Suppressor macrophage treated with lipopolysaccharide for 4 hours (primary cell): ENCODE measurements around the gene RAP1GAP2.
A peak's percentile ranks its signal among the peaks of the same experiment; 100 is the strongest.

Experiments used
- DNase-seq: peaks from one replicate; pipeline ENCODE4 v3.0.0-alpha.2; 2020

The RAP1GAP2 gene

DNA sequence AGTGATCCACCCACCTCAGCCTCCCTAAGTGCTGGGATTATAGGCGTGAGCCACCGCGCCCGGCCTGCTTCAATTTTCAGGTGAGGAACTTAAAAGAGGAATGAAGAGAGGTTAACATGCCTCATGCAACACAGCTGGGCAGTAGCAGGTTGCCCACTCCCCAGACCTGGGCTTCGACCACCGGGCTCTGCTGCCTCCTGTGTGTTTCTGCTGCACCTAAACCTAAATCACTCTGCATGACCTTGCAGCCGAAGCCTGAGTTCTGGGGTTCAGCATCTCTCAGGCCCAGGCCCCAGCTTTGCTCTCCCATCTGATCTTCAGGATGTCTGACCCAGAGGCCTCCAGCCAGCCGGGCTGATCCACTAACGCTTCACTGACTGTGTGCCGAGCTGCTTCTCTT is 154.6 kb downstream of the RAP1GAP2 start:
- DNase-seq = no peak

DNA sequence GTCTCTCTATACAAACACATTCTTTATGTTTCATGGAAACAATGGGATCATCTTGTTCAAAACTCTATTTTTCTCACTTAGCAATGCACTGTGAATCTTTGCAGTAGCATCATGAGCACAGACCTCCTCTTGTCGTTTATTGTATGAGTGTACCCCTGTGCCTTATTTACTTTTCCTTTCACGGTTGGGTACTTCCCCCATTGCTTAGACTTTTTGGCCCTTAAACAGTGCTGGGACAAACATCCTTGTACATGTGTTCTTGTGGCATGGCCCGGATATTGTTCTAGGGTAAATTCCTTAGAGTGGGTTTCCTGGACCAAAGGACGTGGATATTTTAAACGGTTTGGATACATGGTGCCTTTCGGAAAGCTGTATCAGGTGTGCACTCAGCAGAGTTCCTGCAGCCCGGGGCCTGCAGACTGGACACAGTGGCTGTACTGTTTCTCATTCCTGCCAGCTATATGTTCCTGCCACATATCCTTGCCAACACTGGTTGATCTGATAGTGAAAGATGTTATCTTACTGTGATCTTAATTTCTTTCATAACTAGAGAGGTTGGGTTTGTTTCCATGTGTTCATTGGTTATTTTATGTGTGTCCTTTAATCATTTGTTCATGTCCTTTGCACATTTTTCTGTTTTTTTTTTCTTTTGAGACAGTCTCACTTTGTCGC is 156.1 kb downstream of the RAP1GAP2 start:
- no peak for DNase-seq

DNA sequence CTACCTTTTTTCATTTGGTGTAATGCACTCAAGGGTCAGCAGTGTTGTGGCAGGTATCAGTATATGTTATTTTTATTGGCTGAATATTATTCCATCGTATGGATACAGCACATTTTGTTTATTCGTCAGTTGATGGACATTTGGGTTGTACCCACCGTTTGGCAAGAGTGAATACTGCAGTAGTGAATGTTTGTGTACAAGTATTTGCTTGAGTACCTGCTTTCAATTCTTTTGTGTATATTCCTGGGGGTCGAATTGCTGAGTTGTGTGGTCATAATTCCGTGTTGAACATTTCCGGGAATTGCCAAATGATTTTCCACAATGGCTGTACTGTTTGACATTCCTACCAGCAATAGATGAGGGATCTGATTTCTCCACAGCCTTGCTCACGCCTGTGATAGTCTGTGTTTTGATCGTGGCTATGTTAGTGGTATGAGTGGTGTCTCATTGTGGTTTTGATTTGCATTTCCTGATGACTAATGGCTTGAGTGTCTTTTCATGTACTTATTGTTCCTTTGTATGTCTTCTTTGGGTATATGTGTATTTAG is 158.7 kb downstream of the RAP1GAP2 start:
- peak; percentile 77 for DNase-seq

DNA sequence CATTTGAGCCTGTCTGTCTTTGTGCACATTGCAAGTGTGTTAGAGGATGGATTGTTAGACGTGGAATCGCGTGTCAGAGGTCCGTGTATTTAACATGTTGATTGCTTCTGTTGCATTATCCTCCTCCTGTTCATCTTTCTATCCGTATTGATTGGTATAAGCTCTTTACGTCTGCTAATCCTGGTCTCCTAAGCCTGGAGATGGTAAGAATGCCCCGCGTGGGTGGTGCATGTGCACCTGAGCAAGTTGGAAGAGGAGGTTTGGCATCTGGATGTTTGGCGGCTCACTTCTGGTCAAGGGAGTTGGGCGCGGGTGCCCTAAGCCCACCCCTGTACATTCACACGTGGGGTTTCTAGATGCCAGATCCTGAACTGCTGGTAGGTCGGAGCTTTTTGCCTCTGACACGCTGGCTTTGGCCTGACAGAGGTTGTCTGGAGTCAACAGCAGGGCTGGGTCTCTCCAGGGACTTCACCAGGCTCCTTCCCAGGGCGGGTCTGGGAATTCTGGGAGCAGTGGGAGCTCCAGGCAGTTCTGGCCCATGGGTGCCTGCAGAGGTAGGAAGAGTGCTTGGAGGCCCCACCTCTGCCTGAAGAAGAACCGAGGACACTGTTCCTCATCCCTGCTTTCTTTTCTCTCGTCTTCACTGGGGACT is 159.8 kb downstream of the RAP1GAP2 start:
- DNase-seq = no peak

DNA sequence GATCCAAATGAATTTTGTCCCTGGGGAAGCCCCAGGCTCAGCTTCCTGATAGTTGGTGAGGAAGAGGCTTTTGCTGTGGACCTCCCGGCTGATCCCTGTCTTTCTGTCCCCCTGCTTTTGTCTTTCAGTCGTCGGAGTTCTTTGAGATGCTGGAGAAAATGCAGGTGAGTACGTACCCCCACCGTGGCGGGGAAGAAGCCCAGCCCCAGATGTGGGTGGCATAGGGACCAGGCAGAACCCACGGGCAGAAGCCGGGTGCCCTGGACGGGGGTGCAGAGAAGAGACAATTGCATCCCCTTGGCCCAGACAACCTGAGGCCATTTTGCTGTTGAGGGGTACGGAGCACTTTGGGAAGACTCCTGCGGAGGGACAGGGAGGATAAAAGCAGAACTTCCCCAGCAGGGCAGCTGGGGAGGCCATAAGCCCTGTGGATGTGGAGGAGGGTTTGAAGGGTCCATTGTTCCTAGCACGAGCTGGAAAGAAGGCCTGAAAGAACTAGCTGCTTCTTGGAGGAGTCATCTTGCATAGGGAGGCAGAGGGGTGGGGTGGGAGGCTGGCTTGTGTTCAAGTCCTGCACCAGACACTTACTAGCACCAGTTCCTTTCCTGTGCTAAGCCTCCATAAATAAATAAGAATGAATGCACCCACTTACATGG is 161.5 kb downstream of the RAP1GAP2 start:
- DNase-seq = no peak

DNA sequence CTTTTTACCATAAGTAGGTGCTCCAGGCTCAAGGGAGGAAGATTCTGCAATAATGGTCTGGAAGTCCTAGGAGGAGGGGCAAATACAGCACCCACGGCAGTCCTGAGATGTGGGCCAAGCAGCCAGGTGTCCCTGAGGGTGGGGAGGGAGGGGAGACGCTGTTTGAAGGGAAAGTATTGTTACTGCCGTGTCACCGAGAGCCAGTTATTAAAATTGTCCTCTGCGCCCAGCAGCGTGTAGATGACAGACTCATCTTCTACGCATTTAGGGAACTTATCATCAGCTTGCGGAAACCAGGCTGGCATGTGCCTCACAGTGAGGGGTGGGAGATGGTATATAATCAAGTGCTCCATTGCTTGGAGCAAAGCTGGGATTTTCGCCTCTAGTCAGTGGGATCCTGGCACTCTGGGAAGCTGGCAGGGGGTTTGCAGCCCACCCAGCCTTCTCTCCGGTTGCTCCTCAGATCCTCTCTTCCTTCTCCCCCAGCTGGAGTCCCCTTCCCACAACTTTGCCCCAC is 162.5 kb downstream of the RAP1GAP2 start:
- no peak for DNase-seq

DNA sequence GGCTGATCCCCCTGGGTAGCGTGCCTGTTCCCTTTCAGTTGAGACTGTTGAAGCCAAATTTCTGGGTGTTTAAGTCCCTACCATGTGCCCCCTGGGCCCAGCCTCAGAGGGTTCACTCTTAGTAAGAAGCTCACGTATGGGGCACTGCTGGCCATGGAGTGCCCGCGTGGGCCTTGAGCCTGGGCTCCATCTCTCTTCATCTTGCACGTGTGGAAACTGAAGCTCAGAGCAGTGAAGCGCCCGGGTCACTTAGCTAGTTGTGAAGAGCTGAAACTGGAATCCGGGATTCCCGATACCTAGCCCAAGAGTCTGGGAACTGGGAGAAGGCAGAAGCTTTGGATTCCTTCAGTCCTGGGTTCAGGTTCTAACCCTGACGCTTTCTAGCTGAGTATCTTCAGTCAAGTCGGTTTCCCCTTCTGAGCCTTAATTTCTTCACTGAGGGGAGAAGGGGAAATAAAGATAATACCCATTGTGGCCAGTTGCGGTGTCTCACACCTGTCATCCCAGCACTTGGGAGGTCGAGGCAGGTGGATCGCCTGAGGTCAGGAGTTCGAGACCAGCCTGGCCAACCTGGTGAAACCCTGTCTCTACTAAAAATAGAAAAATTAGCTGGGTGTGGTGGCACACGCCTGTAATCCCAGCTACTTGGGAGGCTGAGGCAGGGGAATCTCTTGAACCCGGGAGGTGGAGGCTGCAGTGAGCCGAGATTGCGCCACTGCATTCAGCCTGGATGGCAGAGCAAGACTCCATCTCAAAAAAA is 163.3 kb downstream of the RAP1GAP2 start:
- no peak for DNase-seq

DNA sequence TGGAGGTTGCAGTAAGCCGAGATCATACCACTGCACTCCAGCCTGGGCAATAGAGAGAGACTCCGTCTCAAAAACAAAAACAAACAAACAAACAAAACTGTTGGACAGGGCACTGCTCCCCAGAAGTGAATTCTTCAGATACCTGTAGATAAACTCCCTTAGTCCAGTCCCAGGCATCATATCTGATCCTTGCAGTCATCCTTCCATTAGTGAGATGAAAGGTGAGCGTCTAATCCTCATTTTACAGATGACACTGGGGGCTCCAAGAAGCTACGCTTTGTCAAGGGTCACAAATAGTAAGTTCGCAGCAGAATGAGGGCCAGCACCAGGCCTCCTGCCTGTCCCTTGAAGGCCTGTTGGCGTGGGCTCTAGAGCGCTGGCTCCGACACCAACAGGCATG is 165.2 kb downstream of the RAP1GAP2 start:
- DNase-seq = no peak

DNA sequence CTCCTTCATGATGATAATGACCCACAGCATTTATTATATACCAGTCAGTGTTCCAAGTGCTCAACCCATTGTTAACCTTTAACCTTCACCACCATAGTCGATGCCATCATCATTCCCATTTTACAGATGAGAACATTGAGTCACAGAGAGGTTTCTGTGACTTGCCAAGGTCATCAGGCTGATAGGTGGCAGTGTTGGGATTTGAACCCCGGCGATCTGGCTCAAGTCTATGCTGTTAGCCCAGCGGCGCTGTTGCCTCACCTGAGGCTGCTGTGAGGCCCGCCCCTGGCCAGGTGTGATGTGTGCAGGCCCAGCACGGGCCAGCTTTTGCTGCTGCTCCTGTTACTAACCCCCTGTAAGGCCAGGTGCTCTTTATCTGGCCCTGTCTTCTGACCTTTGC is 166.0 kb downstream of the RAP1GAP2 start:
- DNase-seq = no peak

DNA sequence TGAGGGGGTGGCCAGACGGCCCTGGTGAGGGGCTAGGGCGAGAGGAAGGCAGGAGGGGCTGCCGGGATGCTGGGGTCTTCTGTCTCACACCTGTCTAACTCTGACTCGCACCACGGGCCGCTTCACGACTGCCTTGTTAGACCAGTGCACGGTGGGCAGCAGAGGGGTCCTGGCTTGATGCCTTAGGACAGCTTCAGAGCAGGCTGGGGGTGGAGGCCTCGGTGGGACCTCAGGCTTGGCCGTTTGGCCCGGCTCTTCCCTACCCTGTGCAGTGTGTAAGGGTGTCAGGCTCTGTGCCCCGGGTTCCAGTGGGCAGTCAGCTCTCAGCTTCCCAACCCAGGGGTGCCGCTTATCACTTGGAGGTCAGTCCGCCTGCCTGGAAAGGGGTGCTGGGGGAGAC is 166.5 kb downstream of the RAP1GAP2 start:
- DNase-seq = no peak

DNA sequence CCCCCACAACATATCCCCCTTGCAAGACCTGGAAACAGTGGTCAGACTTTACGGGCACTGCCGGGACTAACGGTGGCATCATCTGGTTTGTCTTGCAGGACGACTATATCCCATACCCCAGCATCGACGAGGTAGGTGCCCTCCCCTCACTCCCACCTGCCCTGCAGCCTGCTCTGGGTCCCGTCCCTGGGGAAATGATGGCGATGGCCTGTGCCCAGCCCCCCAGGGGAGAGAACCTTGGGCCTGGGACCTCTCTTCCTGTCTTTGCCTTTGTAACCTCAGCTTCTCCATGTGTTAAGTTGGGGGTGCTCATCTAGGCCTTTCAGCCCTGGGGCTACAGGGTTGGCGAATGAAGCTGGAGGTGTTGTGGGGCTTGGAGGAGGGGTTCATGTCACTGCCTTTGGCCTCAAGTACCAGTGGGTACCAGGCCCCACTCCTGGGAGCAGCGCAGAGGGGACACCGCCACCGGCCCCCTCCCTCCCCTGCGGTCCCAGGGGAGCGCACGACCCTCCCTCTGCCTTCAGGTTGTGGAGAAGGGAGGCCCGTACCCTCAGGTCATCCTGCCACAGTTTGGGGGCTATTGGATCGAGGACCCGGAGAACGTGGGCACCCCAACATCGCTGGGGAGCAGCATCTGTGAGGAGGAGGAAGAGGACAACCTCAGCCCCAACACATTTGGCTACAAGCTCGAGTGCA is 167.2 kb downstream of the RAP1GAP2 start:
- no peak for DNase-seq

DNA sequence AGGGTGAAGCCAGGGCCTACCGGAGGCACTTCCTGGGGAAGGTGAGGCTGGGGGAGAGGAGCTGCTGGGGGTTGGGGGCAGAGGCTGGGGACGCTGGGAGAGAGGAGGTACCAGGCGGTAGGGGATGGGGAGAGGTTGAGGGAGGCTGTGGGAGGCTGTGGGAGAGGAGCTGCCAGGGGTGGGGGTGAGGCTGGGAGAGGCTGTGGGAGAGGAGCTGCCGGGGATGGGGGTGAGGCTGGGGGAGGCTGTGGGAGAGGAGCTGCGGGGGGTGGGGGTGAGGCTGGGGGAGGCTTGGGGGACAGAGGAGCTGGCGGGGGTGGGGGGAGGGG is 167.8 kb downstream of the RAP1GAP2 start:
- no peak for DNase-seq

DNA sequence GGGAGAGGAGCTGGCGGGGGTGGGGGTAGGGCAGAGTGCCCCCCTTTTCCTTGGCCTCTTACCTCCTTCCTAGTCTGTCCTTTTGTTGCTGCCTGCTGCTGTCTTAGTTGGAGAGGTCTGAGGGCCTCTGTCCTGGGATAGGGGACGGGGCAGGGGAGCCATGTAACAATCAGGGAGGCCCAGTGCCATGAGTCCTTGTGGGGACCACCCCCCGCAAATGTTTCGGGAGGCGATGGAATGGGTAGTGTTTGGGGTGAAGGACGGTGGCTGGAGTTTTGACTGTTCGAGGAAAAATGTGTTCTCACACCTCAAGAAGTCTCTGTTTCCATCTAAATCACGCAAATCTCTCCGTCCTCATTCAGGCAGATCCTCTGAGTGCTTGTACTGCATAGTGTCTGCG is 168.1 kb downstream of the RAP1GAP2 start:
- no peak for DNase-seq

DNA sequence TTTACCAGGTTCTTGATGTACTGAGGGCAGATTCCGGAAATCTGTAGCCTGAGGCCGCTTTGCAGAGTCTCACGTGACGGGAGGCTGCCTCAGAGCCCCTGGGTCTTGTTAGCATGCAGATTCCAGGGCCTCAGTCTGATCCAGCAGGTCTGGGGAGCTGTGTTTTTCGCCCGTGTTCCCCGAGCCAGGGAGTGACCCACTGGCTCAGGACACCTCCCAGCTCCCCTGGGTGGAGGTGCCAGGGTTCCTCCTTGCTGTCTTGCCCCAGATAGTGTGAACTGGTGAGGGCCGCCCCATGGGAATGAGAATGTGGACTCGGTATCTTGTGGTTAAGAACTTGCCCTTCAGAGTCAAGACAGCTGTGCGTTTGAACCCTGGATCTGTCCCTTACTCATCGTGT is 168.6 kb downstream of the RAP1GAP2 start:
- no peak for DNase-seq

DNA sequence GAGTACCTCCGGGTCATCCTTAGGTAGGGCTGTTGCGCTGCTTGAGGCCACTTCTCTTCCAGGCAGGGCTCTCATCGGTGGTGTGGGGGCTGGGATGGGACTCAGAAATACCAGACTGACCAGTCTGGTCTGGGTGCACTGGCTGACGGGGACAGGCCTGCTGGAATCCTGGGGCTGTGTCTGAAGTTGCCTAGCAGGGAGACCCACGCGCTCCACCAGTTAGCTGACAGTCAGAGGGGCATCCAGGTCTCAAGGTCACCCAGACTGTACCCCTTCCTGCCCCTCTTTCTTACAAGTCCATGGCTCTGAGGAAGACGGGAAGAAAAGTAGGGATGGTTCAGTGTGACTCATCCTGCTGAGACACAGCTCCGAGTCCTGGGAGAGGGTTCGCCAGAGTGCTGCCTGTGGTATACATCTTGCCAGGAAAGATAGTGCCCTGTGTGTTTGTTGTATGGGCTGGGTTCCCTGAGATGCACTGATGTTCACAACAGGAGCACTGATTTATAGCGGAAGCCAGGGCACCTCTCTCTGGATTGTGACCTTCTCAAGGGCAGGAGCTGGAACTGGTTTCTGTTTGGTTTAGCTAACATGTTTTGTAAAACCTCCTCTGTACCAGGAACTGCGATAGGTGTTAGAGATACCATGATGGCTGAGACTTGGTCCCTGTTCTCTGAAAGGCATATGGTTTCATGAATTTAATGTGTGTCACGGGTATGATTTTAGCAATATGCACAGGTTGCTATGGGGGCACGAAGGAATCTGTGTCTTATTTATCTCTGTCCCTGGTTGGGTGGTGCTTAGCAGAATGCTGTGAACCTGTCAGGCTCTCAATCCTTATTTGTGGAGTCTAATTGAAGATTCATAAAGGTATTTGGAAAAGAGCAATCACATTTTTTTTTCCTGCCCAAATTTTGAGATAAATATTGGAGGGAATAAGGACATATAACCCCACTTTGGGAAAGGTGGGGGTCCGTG is 169.7 kb downstream of the RAP1GAP2 start:
- DNase-seq = no peak

DNA sequence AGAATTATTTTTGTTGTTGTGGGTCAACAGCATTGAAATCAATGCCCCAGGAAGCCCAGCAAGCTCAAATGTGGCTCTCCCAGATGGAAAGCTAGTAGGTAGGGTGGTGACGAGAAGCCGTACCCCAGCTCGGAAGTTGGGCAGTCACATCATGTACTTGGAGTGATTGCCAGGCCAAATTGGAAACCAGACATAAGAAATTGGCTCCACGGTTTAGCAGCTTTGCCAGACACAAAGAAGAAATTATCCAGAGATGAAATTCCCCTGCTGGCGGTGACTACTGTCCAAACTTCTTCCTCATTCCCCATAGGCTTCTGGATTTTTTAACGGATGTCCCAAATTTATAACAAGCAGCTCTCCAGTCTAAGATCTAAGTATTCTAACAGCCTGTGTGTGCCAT is 171.3 kb downstream of the RAP1GAP2 start:
- no peak for DNase-seq

DNA sequence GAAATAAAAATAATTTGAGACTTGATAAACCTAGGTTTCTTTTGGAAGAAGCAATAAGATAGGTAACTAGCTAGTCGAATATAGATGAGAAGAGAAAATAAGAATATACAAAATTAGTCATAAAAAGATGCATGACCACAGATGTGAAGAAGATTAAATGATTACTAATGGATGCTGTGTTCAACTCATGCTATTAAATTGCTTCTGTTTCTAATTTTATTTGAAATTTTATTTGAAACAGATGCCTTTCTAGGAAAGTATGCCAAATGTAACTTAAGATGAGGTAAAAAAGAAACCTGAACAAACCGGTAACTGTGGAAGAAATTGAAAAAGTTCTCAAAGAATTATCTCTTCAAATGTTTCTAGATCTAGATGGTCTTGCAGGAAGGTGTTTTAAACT is 175.6 kb downstream of the RAP1GAP2 start:
- no peak for DNase-seq

DNA sequence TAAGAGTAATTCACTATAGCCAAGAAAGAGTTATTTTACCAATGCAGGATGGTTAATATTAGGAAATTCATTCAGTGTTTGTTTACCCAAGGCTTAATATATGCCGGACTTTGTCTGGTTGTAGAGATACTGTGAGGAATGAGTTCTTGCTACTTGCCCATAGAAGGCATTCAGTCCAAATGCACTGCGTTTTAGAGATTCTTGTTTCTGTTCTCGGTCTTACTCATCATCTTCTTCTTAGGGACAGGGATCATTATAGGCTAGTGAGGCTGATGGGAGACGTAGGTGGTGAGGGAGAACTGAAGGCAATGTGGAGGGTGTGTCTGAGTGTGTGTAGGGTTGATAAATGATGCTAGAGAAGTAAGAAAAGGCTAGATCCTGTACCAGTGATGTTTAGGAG is 176.5 kb downstream of the RAP1GAP2 start:
- no peak for DNase-seq

DNA sequence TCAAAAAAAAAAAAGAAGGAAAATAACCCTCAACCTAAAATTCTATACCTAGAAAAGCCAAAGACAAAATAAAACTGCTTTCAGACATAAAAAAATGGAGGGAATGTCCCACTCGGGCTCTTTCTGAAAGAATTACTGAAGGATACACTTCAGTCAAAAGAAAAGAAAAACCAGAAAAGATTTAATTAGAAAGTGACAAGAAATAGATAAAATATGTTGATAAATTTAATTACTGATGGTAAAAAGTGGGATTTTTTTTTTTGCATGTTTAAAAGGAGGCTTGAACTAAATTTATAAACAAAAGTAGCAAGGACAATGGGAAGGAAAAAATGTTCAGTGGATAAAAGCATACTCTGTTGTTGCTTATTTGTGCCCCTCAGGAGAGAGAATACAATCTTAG is 178.1 kb downstream of the RAP1GAP2 start:
- DNase-seq = no peak

DNA sequence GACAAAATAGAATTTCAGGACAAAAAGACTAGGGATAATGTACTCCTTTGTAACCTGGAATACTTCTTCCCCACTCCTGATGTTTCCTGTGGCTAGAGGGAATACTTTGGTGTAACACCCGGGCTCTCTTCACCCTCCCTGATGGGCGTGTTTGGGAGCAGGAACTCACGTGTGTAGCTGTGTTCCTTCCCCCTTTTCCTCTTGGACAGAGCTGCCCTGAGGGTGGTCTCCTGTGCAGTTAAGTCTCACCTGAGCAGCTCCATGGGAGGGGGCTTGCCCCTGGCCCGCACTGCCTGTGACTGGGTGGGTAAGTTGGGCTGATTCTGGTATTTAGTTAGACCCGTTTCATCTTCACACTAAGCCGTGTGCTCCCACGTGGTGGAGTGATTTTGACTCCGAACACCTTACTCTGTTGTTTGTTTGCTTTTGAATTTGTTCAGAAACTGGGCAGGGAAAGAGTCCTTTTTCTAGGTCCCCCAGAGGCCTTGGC is 179.3 kb downstream of the RAP1GAP2 start:
- DNase-seq = no peak

DNA sequence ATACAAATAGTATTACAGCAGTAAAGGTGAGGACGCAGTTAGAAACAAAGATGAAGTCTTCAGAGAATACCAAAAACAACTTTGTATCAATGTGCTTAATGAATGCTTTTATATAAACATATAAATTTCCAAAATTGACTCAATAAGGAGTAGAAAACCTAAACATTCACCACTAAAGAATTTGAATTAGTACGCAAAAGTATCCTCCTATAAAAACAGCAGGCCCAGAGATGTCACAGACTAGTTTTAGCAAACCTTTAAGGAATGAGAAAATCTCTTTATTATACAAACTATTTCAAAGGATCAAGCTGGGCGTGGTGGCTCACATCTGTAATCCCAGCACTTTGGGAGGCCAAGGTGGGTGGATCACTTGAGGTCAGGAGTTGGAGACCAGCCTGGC is 180.9 kb downstream of the RAP1GAP2 start:
- no peak for DNase-seq
